Measurements from ENCODE around the gene FZD8.

Gene FZD8

DNA sequence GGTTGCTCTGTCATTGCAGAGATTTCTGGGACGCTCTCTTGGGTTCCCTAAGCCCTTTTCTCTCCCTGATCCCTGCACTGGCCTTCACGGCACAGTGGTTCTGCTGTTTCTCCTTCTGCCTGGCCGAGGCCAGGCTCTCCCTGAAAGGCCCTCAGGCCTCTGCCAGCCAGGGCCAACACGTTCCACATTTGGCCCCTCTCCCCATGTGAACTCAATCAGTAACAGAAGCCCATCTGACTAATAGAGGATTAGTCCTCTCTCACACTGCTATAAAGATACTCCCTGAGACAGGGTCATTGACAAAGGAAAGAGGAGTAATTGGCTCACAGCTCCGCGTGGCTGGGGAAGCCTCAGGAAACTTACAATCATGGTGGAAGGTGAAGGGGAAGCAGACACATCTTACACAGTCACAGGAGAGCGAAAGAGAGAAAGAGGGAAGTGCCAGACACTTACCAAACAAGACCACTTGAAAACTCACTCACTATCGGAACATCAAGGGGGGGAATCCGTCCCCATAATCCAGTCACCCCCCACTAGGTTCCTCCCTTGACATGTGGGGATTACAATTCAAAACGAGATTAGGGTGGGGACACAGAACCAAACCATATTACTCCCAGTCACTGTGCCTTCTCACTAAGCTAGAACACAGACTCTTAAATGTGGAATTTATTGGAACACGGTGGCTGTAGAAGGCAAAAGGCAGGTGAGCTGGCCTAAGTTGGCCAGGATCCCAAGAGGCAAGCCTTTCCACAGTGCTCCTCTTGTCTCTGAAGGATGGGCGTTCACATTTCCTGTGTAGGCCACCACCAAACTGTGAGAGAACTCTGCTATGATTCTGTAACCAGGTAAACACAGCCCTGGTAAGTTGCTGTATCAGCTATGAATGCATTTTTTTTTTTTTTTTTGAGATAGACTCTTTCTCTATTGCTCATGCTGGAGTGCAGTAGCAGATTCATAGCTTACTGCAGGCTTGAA is 8.8 kb downstream of the FZD8 start:
- H3K27me3 ChIP-seq (replicated peaks; ENCODE audit: control insufficient read depth, insufficient read depth, low read length, poor library complexity, severe bottlenecking) = no peaks in the 10 kb centered on the region
- H3K9me3 ChIP-seq (ENCODE audit: control insufficient read depth, low read length) = no peaks in the 10 kb centered on the region
- H3K36me3 ChIP-seq (ENCODE audit: control insufficient read depth, insufficient read depth, low read length) = no peaks in the 10 kb centered on the region
- H3K4me3 ChIP-seq (ENCODE audit: insufficient read depth, low read depth, low read length, poor library complexity, severe bottlenecking) = no peak overlapping the region
- no peak for DNase-seq
- H3K27ac ChIP-seq (ENCODE audit: insufficient read depth, low read length, poor library complexity, severe bottlenecking) = no peak overlapping the region
- no peaks in the 10 kb centered on the region for H3K4me1 ChIP-seq (ENCODE audit: control insufficient read depth, insufficient read depth, low read length, poor library complexity, severe bottlenecking)

DNA sequence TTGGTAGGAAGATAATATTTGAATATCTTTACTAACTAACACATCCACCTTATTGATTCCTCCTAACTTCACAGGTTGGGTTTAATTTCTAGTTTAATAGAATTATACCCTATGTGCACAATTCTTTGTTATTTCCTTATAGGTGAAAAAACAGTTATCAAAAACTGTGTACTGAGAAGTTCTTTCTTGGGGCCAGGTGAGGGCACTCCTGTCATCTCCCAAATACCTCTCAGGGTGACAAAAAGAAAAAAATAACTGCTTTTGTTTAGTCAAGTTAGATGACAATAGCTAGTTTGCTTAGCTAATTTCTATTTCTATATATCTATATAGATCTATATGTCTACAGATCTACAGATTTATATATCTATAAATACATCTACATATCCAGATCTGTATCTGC is 10.1 kb downstream of the FZD8 start:
- H3K27ac ChIP-seq (ENCODE audit: insufficient read depth, low read length, poor library complexity, severe bottlenecking) = no peak overlapping the region
- no peaks in the 10 kb centered on the region for H3K27me3 ChIP-seq (replicated peaks; ENCODE audit: control insufficient read depth, insufficient read depth, low read length, poor library complexity, severe bottlenecking)
- no peaks in the 10 kb centered on the region for H3K4me1 ChIP-seq (ENCODE audit: control insufficient read depth, insufficient read depth, low read length, poor library complexity, severe bottlenecking)
- no peaks in the 10 kb centered on the region for H3K36me3 ChIP-seq (ENCODE audit: control insufficient read depth, insufficient read depth, low read length)
- DNase-seq = no peak
- no peak overlapping the region for H3K4me3 ChIP-seq (ENCODE audit: insufficient read depth, low read depth, low read length, poor library complexity, severe bottlenecking)
- H3K9me3 ChIP-seq (ENCODE audit: control insufficient read depth, low read length) = no peaks in the 10 kb centered on the region

DNA sequence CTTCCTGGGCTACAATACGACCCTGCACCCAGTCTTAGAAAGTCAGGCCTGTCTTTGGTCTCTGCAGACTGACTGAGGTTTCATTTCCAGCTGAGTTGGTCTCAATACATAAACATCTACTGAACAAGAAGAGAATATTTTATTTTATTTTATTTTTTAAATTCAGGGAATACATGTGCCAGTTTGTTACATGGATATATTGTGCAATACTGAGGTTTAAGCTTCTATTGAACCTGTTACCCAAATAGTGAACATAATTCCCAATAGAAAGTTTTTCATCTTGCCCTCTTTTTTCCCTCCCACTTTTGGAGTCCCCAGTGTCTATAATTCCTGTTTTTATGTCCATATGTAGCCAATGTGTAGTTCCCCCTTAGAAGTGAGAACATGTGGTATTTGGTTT is 10.7 kb downstream of the FZD8 start:
- no peak for DNase-seq
- no peak overlapping the region for H3K27ac ChIP-seq (ENCODE audit: insufficient read depth, low read length, poor library complexity, severe bottlenecking)
- no peaks in the 10 kb centered on the region for H3K36me3 ChIP-seq (ENCODE audit: control insufficient read depth, insufficient read depth, low read length)
- H3K4me3 ChIP-seq (ENCODE audit: insufficient read depth, low read depth, low read length, poor library complexity, severe bottlenecking) = no peak overlapping the region
- H3K4me1 ChIP-seq (ENCODE audit: control insufficient read depth, insufficient read depth, low read length, poor library complexity, severe bottlenecking) = no peaks in the 10 kb centered on the region
- no peaks in the 10 kb centered on the region for H3K9me3 ChIP-seq (ENCODE audit: control insufficient read depth, low read length)
- no peaks in the 10 kb centered on the region for H3K27me3 ChIP-seq (replicated peaks; ENCODE audit: control insufficient read depth, insufficient read depth, low read length, poor library complexity, severe bottlenecking)

DNA sequence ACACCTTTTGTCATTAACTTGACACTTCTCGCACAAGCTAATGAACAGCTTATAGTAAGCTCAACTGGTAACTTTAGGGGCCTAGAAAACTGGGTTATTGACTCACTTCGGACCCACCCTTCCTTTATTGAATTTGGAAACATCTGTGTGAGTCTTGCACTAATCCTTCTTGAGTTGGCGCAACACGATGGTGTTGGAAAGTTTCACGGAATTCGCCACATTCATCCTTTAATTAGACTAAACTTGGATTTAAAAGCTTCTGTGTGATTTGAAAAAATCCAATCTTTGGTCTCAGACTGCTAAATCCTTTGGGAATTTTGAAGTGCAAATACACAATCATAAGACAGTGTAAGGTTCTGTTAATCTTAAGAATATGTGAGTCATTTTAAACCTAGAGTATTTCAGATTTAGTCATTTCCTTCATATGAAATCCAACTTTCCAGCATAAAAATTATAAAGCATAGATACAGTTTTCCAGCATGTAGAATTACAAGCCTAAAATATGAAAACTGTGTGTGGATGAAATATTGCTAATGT is 15.1 kb downstream of the FZD8 start:
- no peaks in the 10 kb centered on the region for H3K9me3 ChIP-seq (ENCODE audit: control insufficient read depth, low read length)
- no peaks in the 10 kb centered on the region for H3K4me1 ChIP-seq (ENCODE audit: control insufficient read depth, insufficient read depth, low read length, poor library complexity, severe bottlenecking)
- no peak overlapping the region for H3K27ac ChIP-seq (ENCODE audit: insufficient read depth, low read length, poor library complexity, severe bottlenecking)
- H3K4me3 ChIP-seq (ENCODE audit: insufficient read depth, low read depth, low read length, poor library complexity, severe bottlenecking) = no peak overlapping the region
- H3K36me3 ChIP-seq (ENCODE audit: control insufficient read depth, insufficient read depth, low read length) = no peaks in the 10 kb centered on the region
- no peak for DNase-seq
- no peaks in the 10 kb centered on the region for H3K27me3 ChIP-seq (replicated peaks; ENCODE audit: control insufficient read depth, insufficient read depth, low read length, poor library complexity, severe bottlenecking)

DNA sequence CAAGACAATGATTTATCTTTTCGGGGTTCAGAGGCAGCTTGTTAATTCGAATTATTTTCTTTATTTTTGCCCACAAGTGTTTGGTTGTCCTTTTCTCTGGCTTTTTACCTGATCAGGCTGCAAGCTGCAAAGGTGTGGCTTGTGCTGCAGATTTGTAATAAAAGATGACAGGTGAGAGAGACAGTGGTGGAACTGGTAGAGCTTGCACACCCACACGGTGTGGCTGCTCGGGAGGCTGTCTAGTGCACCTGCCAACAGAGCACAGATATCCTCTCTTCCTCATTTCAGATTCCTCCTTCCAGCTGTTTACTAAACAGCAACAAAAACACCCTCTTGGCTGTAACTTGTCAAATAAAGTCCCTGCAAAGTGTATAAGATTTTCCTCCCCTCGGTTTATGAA is 27.8 kb downstream of the FZD8 start:
- H3K9me3 ChIP-seq (ENCODE audit: control insufficient read depth, low read length) = no peaks in the 10 kb centered on the region
- H3K4me3 ChIP-seq (ENCODE audit: insufficient read depth, low read depth, low read length, poor library complexity, severe bottlenecking) = no peak overlapping the region
- H3K27ac ChIP-seq (ENCODE audit: insufficient read depth, low read length, poor library complexity, severe bottlenecking) = no peak overlapping the region
- no peaks in the 10 kb centered on the region for H3K27me3 ChIP-seq (replicated peaks; ENCODE audit: control insufficient read depth, insufficient read depth, low read length, poor library complexity, severe bottlenecking)
- no peaks in the 10 kb centered on the region for H3K4me1 ChIP-seq (ENCODE audit: control insufficient read depth, insufficient read depth, low read length, poor library complexity, severe bottlenecking)
- DNase-seq = no peak
- no peaks in the 10 kb centered on the region for H3K36me3 ChIP-seq (ENCODE audit: control insufficient read depth, insufficient read depth, low read length)

DNA sequence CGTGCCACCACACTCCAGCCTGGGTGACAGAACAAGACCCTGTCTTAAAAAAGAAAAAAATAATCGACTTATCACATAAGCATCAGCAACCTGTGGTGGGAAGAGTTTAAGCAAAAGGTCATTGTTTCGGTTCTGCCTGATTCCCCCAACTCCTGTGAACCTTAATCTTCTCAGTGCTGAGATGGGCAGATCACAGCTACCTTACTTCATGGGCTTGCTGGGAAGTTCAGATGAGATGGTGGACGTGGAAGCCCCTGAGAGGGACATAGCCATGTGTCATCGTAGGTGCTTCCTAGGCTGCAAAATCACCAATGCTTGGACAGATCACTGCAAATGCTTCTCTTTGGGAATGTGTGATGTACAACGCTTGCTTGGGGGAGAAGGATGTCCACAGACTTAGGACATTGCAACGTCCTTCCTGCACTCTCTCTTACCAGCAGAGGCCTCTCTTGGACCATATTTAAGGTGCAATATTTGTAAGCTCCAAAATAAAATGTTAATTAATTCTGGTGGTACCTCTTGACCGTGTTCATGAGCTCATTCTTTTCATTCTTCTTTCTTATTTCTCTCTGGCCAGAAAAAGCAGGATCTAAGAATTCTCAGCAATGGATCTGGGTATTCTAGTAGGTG is 28.4 kb downstream of the FZD8 start:
- Histone ChIP-seq H3K4me1 (ENCODE audit: control insufficient read depth, insufficient read depth, low read length, poor library complexity, severe bottlenecking) (no peaks in the 10 kb centered on the region), H3K9me3 (ENCODE audit: control insufficient read depth, low read length) (no peaks in the 10 kb centered on the region), H3K27me3 (replicated peaks; ENCODE audit: control insufficient read depth, insufficient read depth, low read length, poor library complexity, severe bottlenecking) (no peaks in the 10 kb centered on the region), H3K27ac (ENCODE audit: insufficient read depth, low read length, poor library complexity, severe bottlenecking) (no peak overlapping the region), H3K36me3 (ENCODE audit: control insufficient read depth, insufficient read depth, low read length) (no peaks in the 10 kb centered on the region), H3K4me3 (ENCODE audit: insufficient read depth, low read depth, low read length, poor library complexity, severe bottlenecking) (no peak overlapping the region)
- no peak for DNase-seq

DNA sequence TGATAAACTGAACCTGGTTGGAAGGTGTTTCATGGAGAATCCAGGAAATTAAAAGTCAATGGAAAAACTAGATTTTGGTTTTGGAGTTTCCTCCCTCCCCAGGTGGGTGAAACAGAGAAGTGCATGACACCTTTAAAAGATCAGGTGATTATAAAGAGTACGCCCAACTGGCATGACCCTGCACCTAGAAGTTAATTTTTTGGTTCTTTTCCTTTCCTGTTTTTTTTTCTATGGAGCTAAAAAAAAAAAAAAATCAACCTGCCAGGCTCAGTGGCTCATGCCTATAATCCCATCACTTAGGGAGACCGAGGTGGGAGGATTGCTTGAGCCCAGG is 29.0 kb downstream of the FZD8 start:
- Histone ChIP-seq H3K27ac (ENCODE audit: insufficient read depth, low read length, poor library complexity, severe bottlenecking) (no peak overlapping the region), H3K4me1 (ENCODE audit: control insufficient read depth, insufficient read depth, low read length, poor library complexity, severe bottlenecking) (peaks cover 4% of the 10 kb centered on the region), H3K9me3 (ENCODE audit: control insufficient read depth, low read length) (no peaks in the 10 kb centered on the region), H3K36me3 (ENCODE audit: control insufficient read depth, insufficient read depth, low read length) (no peaks in the 10 kb centered on the region), H3K27me3 (replicated peaks; ENCODE audit: control insufficient read depth, insufficient read depth, low read length, poor library complexity, severe bottlenecking) (no peaks in the 10 kb centered on the region), H3K4me3 (ENCODE audit: insufficient read depth, low read depth, low read length, poor library complexity, severe bottlenecking) (no peak overlapping the region)
- no peak for DNase-seq

DNA sequence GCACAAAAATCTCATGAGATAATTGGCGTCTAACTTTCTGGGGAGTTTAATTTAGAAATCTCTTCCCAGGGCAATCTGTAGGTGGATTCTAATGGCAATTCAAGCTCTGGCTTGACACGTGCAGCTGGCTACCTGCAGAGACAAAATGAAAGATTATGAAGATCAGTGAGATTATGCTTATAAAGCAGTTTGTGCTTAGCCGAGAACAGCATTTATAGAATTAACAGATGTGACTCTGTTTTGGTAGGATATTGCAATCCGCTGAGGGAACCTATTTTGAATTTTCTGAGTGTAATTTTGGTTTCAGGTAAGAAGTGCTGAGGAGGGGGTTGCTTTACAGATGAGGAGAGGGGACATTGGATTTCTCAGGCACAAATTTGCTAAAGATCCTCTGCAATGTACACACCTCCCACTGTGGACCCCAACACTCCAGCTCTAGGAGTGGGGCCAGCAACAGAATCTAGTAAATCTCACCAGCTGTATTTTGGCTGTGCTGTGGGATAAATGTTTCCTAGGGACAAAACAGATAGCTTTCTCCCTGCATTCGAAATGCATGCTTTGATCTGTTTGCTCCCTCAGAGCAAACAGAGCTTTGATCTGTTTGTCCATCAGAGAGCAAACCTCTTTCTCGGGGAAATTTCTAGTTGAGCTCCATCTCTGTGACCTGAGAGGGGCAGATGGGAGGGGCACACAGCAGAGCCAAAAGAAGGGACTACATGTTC is 29.6 kb downstream of the FZD8 start:
- no peaks in the 10 kb centered on the region for H3K36me3 ChIP-seq (ENCODE audit: control insufficient read depth, insufficient read depth, low read length)
- H3K4me1 ChIP-seq (ENCODE audit: control insufficient read depth, insufficient read depth, low read length, poor library complexity, severe bottlenecking) = peaks cover 6% of the 10 kb centered on the region
- H3K4me3 ChIP-seq (ENCODE audit: insufficient read depth, low read depth, low read length, poor library complexity, severe bottlenecking) = no peak overlapping the region

DNA sequence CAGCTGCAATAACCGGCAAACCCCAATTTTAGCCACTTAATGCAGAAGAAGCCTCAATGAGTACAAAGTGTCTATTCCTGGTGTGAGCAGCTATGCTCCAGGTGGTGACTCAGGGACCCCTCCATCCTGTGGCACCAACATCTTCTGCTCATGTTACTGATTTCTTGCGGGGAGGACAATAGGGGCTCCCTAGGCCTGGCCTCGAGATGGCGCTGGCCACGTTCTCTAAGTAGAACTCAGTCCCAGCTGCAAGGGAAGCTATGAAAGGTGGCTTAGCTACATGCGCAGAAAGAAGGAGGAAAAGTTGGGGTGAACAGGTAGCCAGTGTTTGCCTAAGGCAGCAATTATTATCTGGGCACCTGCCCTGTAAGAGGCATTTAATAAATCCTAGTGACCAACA is 30.3 kb downstream of the FZD8 start:
- no peak for DNase-seq
- Histone ChIP-seq H3K4me3 (ENCODE audit: insufficient read depth, low read depth, low read length, poor library complexity, severe bottlenecking) (no peak overlapping the region), H3K27ac (ENCODE audit: insufficient read depth, low read length, poor library complexity, severe bottlenecking) (no peak overlapping the region), H3K9me3 (ENCODE audit: control insufficient read depth, low read length) (no peaks in the 10 kb centered on the region), H3K4me1 (ENCODE audit: control insufficient read depth, insufficient read depth, low read length, poor library complexity, severe bottlenecking) (peaks cover 9% of the 10 kb centered on the region), H3K36me3 (ENCODE audit: control insufficient read depth, insufficient read depth, low read length) (no peaks in the 10 kb centered on the region), H3K27me3 (replicated peaks; ENCODE audit: control insufficient read depth, insufficient read depth, low read length, poor library complexity, severe bottlenecking) (no peaks in the 10 kb centered on the region)

More for the DNA sequence above, 29.6 kb downstream of the FZD8 start:
- H3K27me3 ChIP-seq (replicated peaks; ENCODE audit: control insufficient read depth, insufficient read depth, low read length, poor library complexity, severe bottlenecking) = no peaks in the 10 kb centered on the region
- no peak for DNase-seq
- no peak overlapping the region for H3K27ac ChIP-seq (ENCODE audit: insufficient read depth, low read length, poor library complexity, severe bottlenecking)
- H3K9me3 ChIP-seq (ENCODE audit: control insufficient read depth, low read length) = no peaks in the 10 kb centered on the region

DNA sequence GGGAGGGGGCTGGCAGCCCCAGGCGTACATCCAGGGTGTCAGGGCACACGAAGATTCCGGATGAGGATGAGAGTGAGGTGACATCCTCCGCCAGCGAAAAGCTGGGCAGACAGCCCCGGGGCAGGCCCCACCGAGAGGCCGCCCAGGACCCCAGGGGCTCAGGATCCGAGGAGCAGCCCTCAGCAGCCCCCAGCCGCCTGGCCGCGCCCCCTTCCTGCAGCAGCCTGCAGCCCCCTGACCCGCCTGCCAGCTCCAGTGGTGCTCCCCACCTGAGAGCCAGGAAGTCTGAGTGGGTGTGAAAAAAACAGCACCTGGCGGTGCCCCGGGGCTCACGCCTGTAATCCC is 33.8 kb downstream of the FZD8 start:
- no peak for DNase-seq
- no peaks in the 10 kb centered on the region for H3K36me3 ChIP-seq (ENCODE audit: control insufficient read depth, insufficient read depth, low read length)
- peak overlapping the region; percentile 49 for H3K4me3 ChIP-seq (ENCODE audit: insufficient read depth, low read depth, low read length, poor library complexity, severe bottlenecking)
- H3K4me1 ChIP-seq (ENCODE audit: control insufficient read depth, insufficient read depth, low read length, poor library complexity, severe bottlenecking) = peaks cover 9% of the 10 kb centered on the region
- no peak overlapping the region for H3K27ac ChIP-seq (ENCODE audit: insufficient read depth, low read length, poor library complexity, severe bottlenecking)
- peaks cover 4% of the 10 kb centered on the region for H3K27me3 ChIP-seq (replicated peaks; ENCODE audit: control insufficient read depth, insufficient read depth, low read length, poor library complexity, severe bottlenecking)
- no peaks in the 10 kb centered on the region for H3K9me3 ChIP-seq (ENCODE audit: control insufficient read depth, low read length)
